NB4 (cell line): ENCODE data around the gene MIAT.

Experiments
- CTCF ChIP-seq: IDR thresholded peaks from one replicate; pipeline ENCODE4 v1.5.1; 2012; ENCODE audit warnings: low read depth, low read length
- MYC ChIP-seq: IDR thresholded peaks from 2 replicates; pipeline ENCODE4 v1.6.1; 2011; ENCODE audit warnings: low read depth, low read length
- POLR2A ChIP-seq: IDR thresholded peaks from 2 replicates; pipeline ENCODE4 v1.6.1; 2011; ENCODE audit warnings: mild to moderate bottlenecking; ENCODE audit not compliant: insufficient read length; ENCODE audit errors: extremely low read depth

GRCh38 chr22:26675687-26676268 is 18.4 kb downstream of the MIAT start:
- TF ChIP-seq CTCF (no peak), POLR2A (no peak), MYC (no peak)
